K562 (cell line): ENCODE data around the gene NKX2-2. TPM values are rescaled to one million over a fixed set of nuclear protein-coding genes. Genes with fewer than 3 reads are reported as not detected.

Source experiments
- ATAC-seq: fragments of 200-7000 bp; cut with Tn5 transposase; 3 replicates; pipeline ENCODE4 v1.9.1; 2020; ENCODE audit warnings: moderate library complexity
- BruUV-seq: library from RNA; stranded (reverse); fragments of 400-500 nt; replicated peaks from 2 replicates; lab custom pipeline; 2021; lab: Mats Ljungman, UMichigan
- CTCF ChIA-PET: fragments of 300-600 bp; formaldehyde crosslinking; extraction: SDS; loops from one replicate; lab custom pipeline; 2021; ENCODE audit warnings: low intra/inter-chr PET ratio; lab: Yijun Ruan, JAX
- POLR2A ChIA-PET: fragments of 300-600, 350-650 bp; sonication (Branson Sonifier 250); formaldehyde crosslinking; extraction: SDS; loops from one replicate; lab custom pipeline; 2021; ENCODE audit warnings: antibody characterized with exemption, inconsistent platforms; lab: Yijun Ruan, JAX
- DNase-seq, 4 experiments: peaks; one replicate each; pipeline versions ENCODE4 v3.0.0 to v3.0.0-alpha.2; 2011 to 2018; ENCODE audit warnings: low spot score in 3 of 4, mixed read lengths in 3 of 4; ENCODE audit errors: extremely low read depth in 1 of 4
- FAIRE-seq: peaks from 2 replicates; lab custom pipeline; 2011; peaks lifted over from hg19 to GRCh38; lab: Jason Lieb, UNC
- H2AFZ ChIP-seq: 2 replicates; pipeline ENCODE4 v1.6.0; 2011; ENCODE audit warnings: low read depth, low read length, control low read depth, inconsistent platforms
- H3K27ac ChIP-seq: fragments of 200-600 bp; 3 replicates; pipeline ENCODE4 v1.8.0; 2011; ENCODE audit warnings: low read depth, mild to moderate bottlenecking, control low read depth, inconsistent platforms, low read length, moderate library complexity, mixed read lengths; ENCODE audit errors: extremely low read depth
- H3K27me3 ChIP-seq, 2 experiments: fragments of 300-600 bp in 1 of 2; 2 replicates in 1 of 2; 3 replicates in 1 of 2; pipeline versions ENCODE4 v1.6.0 to v1.8.0; 2011; ENCODE audit warnings: inconsistent platforms in 2 of 2, low read length in 2 of 2, mild to moderate bottlenecking in 1 of 2, mixed read lengths in 1 of 2, moderate library complexity in 1 of 2; ENCODE audit not compliant: control insufficient read depth in 2 of 2, insufficient read depth in 2 of 2
- H3K36me3 ChIP-seq: fragments of 300-600 bp; 3 replicates; pipeline ENCODE4 v1.8.0; 2011; ENCODE audit warnings: mild to moderate bottlenecking, low read length, inconsistent platforms; ENCODE audit not compliant: control insufficient read depth, insufficient read depth
- H3K4me1 ChIP-seq, 2 experiments: fragments of 200-600 bp in 1 of 2; replicated peaks in 1 of 2; 2 replicates in 1 of 2; 3 replicates in 1 of 2; pipeline versions ENCODE4 v1.5.1 to v1.8.0; 2011; ENCODE audit warnings: inconsistent platforms in 2 of 2, low read length in 2 of 2, mild to moderate bottlenecking in 1 of 2, mixed read lengths in 1 of 2, moderate library complexity in 1 of 2; ENCODE audit not compliant: control insufficient read depth in 2 of 2, insufficient read depth in 2 of 2
- H3K4me2 ChIP-seq: 2 replicates; pipeline ENCODE4 v1.6.1; 2011; ENCODE audit warnings: low read length, control low read depth, inconsistent platforms, mixed read lengths; ENCODE audit not compliant: insufficient read depth
- H3K4me3 ChIP-seq: fragments of 200-600 bp; sonication (generic), shearing (Covaris generic); 2 replicates; pipeline ENCODE4 v1.5.1; 2016; ENCODE audit warnings: control low read depth, inconsistent platforms
- H3K79me2 ChIP-seq: fragments of 200-600 bp; 3 replicates; pipeline ENCODE4 v1.8.0; 2011; ENCODE audit warnings: low read length, inconsistent platforms; ENCODE audit not compliant: control insufficient read depth, insufficient read depth
- H3K9ac ChIP-seq, 2 experiments: 2 replicates each; pipeline versions ENCODE4 v1.6.0 to v1.6.1; 2011; ENCODE audit warnings: low read depth in 2 of 2, low read length in 2 of 2, control low read depth in 1 of 2, inconsistent platforms in 1 of 2, mild to moderate bottlenecking in 1 of 2, mixed read lengths in 1 of 2; ENCODE audit not compliant: insufficient read depth in 1 of 2
- H3K9me1 ChIP-seq: one replicate; pipeline ENCODE4 v1.6.0; 2011; ENCODE audit warnings: inconsistent platforms, mild to moderate bottlenecking, low read length, moderate library complexity; ENCODE audit not compliant: control insufficient read depth, insufficient read depth
- H3K9me3 ChIP-seq: replicated peaks from 2 replicates; pipeline ENCODE4 v1.5.1; 2011; ENCODE audit warnings: low read depth, low read length, inconsistent platforms; ENCODE audit not compliant: control insufficient read depth, insufficient read depth
- H4K20me1 ChIP-seq: replicated peaks from 2 replicates; pipeline ENCODE4 v1.6.1; 2011; ENCODE audit warnings: low read length, inconsistent platforms, mixed read lengths; ENCODE audit not compliant: control insufficient read depth, insufficient read depth
- CGGBP1 ChIP-seq: fragments of 250-450 bp; sonication (Bioruptor Pico); IDR thresholded peaks from 2 replicates; pipeline ENCODE4 v1.9.0; 2021; ENCODE audit warnings: mild to moderate bottlenecking
- FOXP4 ChIP-seq: sonication (generic); formaldehyde crosslinking; IDR thresholded peaks from 2 replicates; pipeline ENCODE4 v1.8.0; 2022; ENCODE audit warnings: mild to moderate bottlenecking, missing genetic modification reagents, borderline replicate concordance
- HDAC2 ChIP-seq: fragments of 450-650 bp; IDR thresholded peaks from 2 replicates; pipeline ENCODE4 v1.6.1; 2016; ENCODE audit warnings: mild to moderate bottlenecking
- MEF2D ChIP-seq: conservative IDR thresholded peaks from 2 replicates; pipeline ENCODE4 v1.6.1; 2016; ENCODE audit warnings: low read depth, missing genetic modification characterization, missing compliant biosample characterization
- RCOR1 ChIP-seq, 2 experiments: IDR thresholded peaks; 2 replicates each; pipeline ENCODE4 v1.6.1; 2012; ENCODE audit warnings: low read depth in 2 of 2, low read length in 2 of 2, borderline replicate concordance in 1 of 2, improper control_type of control experiment in 1 of 2
- SIN3B ChIP-seq: fragments of 450-650 bp; IDR thresholded peaks from 2 replicates; pipeline ENCODE4 v1.6.1; 2017; ENCODE audit warnings: low read depth, mild to moderate bottlenecking, moderate library complexity
- SIX5 ChIP-seq, 2 experiments: IDR thresholded peaks; 2 replicates each; pipeline ENCODE4 v1.6.1; 2011; ENCODE audit warnings: low read length in 2 of 2, borderline replicate concordance in 1 of 2, low read depth in 1 of 2, mild to moderate bottlenecking in 1 of 2, moderate library complexity in 1 of 2; ENCODE audit not compliant: insufficient read depth in 1 of 2
- STAT5A ChIP-seq: IDR thresholded peaks from 2 replicates; pipeline ENCODE4 v1.6.1; 2012; ENCODE audit warnings: low read length, inconsistent platforms, borderline replicate concordance
- ZBTB49 ChIP-seq: sonication (generic); formaldehyde crosslinking; IDR thresholded peaks from 2 replicates; pipeline ENCODE4 v1.8.0; 2022; ENCODE audit warnings: missing genetic modification reagents, mild to moderate bottlenecking, borderline replicate concordance
- ZBTB7A ChIP-seq: IDR thresholded peaks from 2 replicates; pipeline ENCODE4 v1.6.1; 2011; ENCODE audit warnings: low read depth, mild to moderate bottlenecking, low read length, moderate library complexity, borderline replicate concordance; ENCODE audit not compliant: control insufficient read depth
- ZC3H11A ChIP-seq: IDR thresholded peaks from 2 replicates; pipeline ENCODE4 v1.6.1; 2012; ENCODE audit warnings: low read depth, low read length, improper control_type of control experiment
- ZNF212 ChIP-seq: fragments of 450-650 bp; formaldehyde crosslinking; IDR thresholded peaks from 2 replicates; pipeline ENCODE4 v1.4.0; 2020; ENCODE audit warnings: mild to moderate bottlenecking
- ZNF518B ChIP-seq: fragments of 250-450 bp; sonication (Bioruptor Pico); IDR thresholded peaks from 2 replicates; pipeline ENCODE4 v1.5.0; 2021; ENCODE audit warnings: mild to moderate bottlenecking, moderate library complexity
- ZNF589 ChIP-seq: fragments of 200-800 bp; sonication (Bioruptor generic); IDR thresholded peaks from 2 replicates; pipeline ENCODE4 v1.6.1; 2016; ENCODE audit warnings: low read depth, missing genetic modification characterization, missing compliant biosample characterization
- WGBS: fragments of 100-300 bp; shearing (Covaris generic); methylation state at CpG from one replicate; pipeline ENCODE4 v1.1.6; 2016; ENCODE audit warnings: low coverage, mixed read lengths; ENCODE audit not compliant: insufficient coverage; ENCODE audit errors: missing lambda C conversion rate; 5-methylcytosine and 5-hydroxymethylcytosine counted together
- in situ Hi-C: fragments of 300-500 bp; cut with MboI; formaldehyde crosslinking; loops from 4 replicates; pipeline ENCODE4 v1.15.0; 2018; ENCODE audit warnings: inconsistent platforms, mixed read lengths
- intact Hi-C: fragments of 100-400 bp; cut with micrococcal nuclease; formaldehyde crosslinking; loops from 2 replicates; pipeline ENCODE4 v1.14.2; 2022
- polyA plus RNA-seq, 8 experiments: library from polyadenylated mRNA; depleted of rRNA in 4 of 8; stranded (reverse) in 5 of 8; unstranded in 3 of 8; fragments of >200 nt; fragmentation: Nextera tagmentation in 2 of 8; fragmentation: Illumina TruSeq in 1 of 8; extraction: Ambion mirVana in 2 of 8; extraction: Trizol in 1 of 8; gene quantifications; 2 replicates each; pipeline versions ENCODE4 v1.2.1 to v1.2.3, GENCODE V29; 2011 to 2014; ENCODE audit warnings: inconsistent platforms in 1 of 8, missing spikeins in 1 of 8
- total RNA-seq, 7 experiments: library from RNA; depleted of rRNA in 6 of 7; stranded (reverse); fragments of >200 nt in 6 of 7; fragmentation: Illumina TruSeq in 2 of 7; extraction: Trizol in 2 of 7; gene quantifications; 2 replicates each; pipeline versions ENCODE4 v1.2.1 to v1.2.3, GENCODE V29; 2011 to 2021; ENCODE audit warnings: low replicate concordance in 1 of 7

The NKX2-2 gene
- total and polyA plus RNA-seq, 9 of the 15 experiments (the other 6 are each of a cell fraction or from before 2014, with no cell fraction given) = 0.04 TPM; not detected in 8

GRCh38 chr20:21504323-21504722 is 9.5 kb downstream of the NKX2-2 start:
- no peaks in the 10 kb centered on the region for H3K9me1 ChIP-seq
- no peak overlapping the region for H3K4me2 ChIP-seq
- ChIA-PET POLR2A (no interaction called here), CTCF (interaction anchor here (0.6 to 5.4 kb wide), 3 partner anchors 267 to 667 kb away, joined by 3 to 87 read pairs (median 14); no protein-coding TSS in a partner anchor)
- 37% methylated on average over 7 of the region's 7 CpGs for WGBS
- in situ Hi-C loops (loop anchor here (5.0 to 10.0 kb wide), 4 partner anchors 267 to 670 kb away; no protein-coding TSS in a partner anchor), intact Hi-C loops (loop anchor here (10.0 kb wide), 1 partner anchor 670 kb away; no protein-coding TSS in a partner anchor)
- no peaks in the 10 kb centered on the region for H3K79me2 ChIP-seq
- ATAC-seq = no peak
- no peak for DNase-seq
- peaks cover 0 to 16% of the 10 kb centered on the region in 2 experiments; a peak in 2 of 5 replicates for H3K4me1 ChIP-seq
- peaks cover 6 to 11% of the 10 kb centered on the region in 2 experiments; a peak in 3 of 5 replicates for H3K27me3 ChIP-seq
- FAIRE-seq = no peak
- no peak overlapping the region for H3K9ac ChIP-seq
- peaks cover 6% of the 10 kb centered on the region; the same call in 1 of the 2 replicates for H4K20me1 ChIP-seq
- H3K27ac ChIP-seq = no peak overlapping the region
- H3K9me3 ChIP-seq = no peaks in the 10 kb centered on the region
- H2AFZ ChIP-seq = no peak overlapping the region
- no peaks in the 10 kb centered on the region for H3K36me3 ChIP-seq
- no TSS peak for BruUV-seq
- no peak overlapping the region for H3K4me3 ChIP-seq
- TF ChIP-seq ZNF212 (CRISPR knock-in tag) (no peak), SIN3B (no peak), ZBTB49 (no peak), RCOR1 (IDR thresholded peaks at IDR 0.05; ENCODE audit: borderline replicate concordance in 1 of 2, low read depth in 2 of 2, low read length in 2 of 2) (no peak), ZBTB7A (no peak), HDAC2 (no peak), CGGBP1 (CRISPR knock-in tag) (no peak), ZNF518B (CRISPR knock-in tag) (no peak), MEF2D (no peak), STAT5A (no peak), ZNF589 (CRISPR knock-in tag) (no peak), SIX5 (IDR thresholded peaks at IDR 0.05; ENCODE audit: borderline replicate concordance in 1 of 2, insufficient read depth in 1 of 2, low read depth in 1 of 2, low read length in 2 of 2) (no peak), ZC3H11A (no peak), FOXP4 (CRISPR knock-in tag) (no peak)
